GM12873 (cell line): Measurements from ENCODE around the gene OBSCN.

Source experiments
- CTCF ChIP-seq: IDR thresholded peaks from 2 replicates; pipeline ENCODE4 v1.5.1; 2012; ENCODE audit warnings: low read depth, mild to moderate bottlenecking, moderate library complexity, low read length, control low read depth; ENCODE audit not compliant: insufficient read depth; ENCODE audit errors: missing control alignments

OBSCN gene

GRCh38 chr1:228350831-228351781 is 143.3 kb downstream of the OBSCN start:
- TF ChIP-seq CTCF = no peak

GRCh38 chr1:228351850-228352249 is 144.0 kb downstream of the OBSCN start:
- TF ChIP-seq CTCF = no peak

GRCh38 chr1:228352677-228353481 is 145.0 kb downstream of the OBSCN start:
- TF ChIP-seq CTCF = no peak

GRCh38 chr1:228353601-228354371 is 145.9 kb downstream of the OBSCN start:
- TF ChIP-seq CTCF = no peak

GRCh38 chr1:228354390-228355320 is 146.8 kb downstream of the OBSCN start:
- no peak for TF ChIP-seq CTCF

GRCh38 chr1:228356897-228357680 is 149.2 kb downstream of the OBSCN start:
- no peak for TF ChIP-seq CTCF
